ENCODE measurements around the gene HSPB3. TPM values are rescaled to one million over a fixed set of nuclear protein-coding genes. Genes with fewer than 3 reads are reported as not detected.

The HSPB3 gene
- total and polyA plus RNA-seq, 2 of the 8 experiments (the other 6 are each of a cell fraction or from before 2014, with no cell fraction given) = not detected

DNA sequence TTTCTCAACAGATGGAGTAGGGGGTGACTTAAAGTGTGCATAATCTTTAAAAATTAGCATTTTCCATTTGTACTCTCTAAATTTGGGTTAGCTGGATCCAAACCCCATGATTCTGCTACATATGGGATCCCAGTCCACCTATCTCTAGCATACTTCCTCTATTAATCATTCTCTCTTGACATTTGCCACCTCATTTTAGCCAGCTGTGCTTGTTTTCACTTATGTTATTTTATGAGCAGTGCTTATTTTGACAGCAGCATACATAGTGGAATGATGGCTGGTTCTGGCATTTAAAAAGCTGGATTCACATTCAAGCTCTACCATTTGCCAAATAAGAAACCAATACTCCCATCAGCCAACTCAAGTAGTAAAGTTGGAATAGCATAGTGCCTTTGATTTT, 39.5 kb downstream of the HSPB3 start:
- peaks cover 14 to 21% of the 10 kb centered on the region in 2 experiments for H3K9me3 ChIP-seq (ENCODE audit: insufficient read depth in 2 of 2, low read depth in 1 of 2, low read length in 1 of 2)
- no peaks in the 10 kb centered on the region; a peak in 1 of 8 replicates for H3K36me3 ChIP-seq (ENCODE audit: control insufficient read depth in 2 of 4, insufficient read depth in 4 of 4, low read length in 3 of 4)
- no peak for FAIRE-seq
- no peak overlapping the region for H3K4me2 ChIP-seq (ENCODE audit: insufficient read depth in 1 of 2, low read depth in 2 of 2, low read length in 2 of 2)
- no peak overlapping the region for H3K14ac ChIP-seq (ENCODE audit: insufficient read length)
- H3K23ac ChIP-seq (ENCODE audit: insufficient read length) = no peak overlapping the region
- H3K4me3 ChIP-seq (ENCODE audit: extremely low read depth in 1 of 4, insufficient read depth in 2 of 4, low read depth in 3 of 4, low read length in 4 of 4) = no peak overlapping the region
- no peak overlapping the region for H3K27ac ChIP-seq (ENCODE audit: low read depth, low read length)
- no peak overlapping the region for H2BK5ac ChIP-seq (ENCODE audit: low read depth, low read length)
- H4K91ac ChIP-seq (replicated peaks; ENCODE audit: insufficient read length, low read length) = no peak overlapping the region
- no peaks in the 10 kb centered on the region for H3K23me2 ChIP-seq (ENCODE audit: low read depth, low read length)
- H4K8ac ChIP-seq (ENCODE audit: extremely low read depth, insufficient read depth, low read length) = no peak overlapping the region
- no peak overlapping the region for H3K4ac ChIP-seq (replicated peaks; ENCODE audit: insufficient read length, low read depth, low read length)
- POLR2A ChIA-PET (ENCODE audit: partially characterized antibody) = no interaction called here
- no peak overlapping the region for H2BK12ac ChIP-seq (ENCODE audit: low read depth, low read length)
- H3K27me3 ChIP-seq (replicated peaks in 1 of 4; ENCODE audit: control insufficient read depth in 3 of 4, extremely low read depth in 1 of 4, insufficient read depth in 3 of 4, low read length in 3 of 4) = no peaks in the 10 kb centered on the region
- no peak overlapping the region for H2BK20ac ChIP-seq (ENCODE audit: low read length)
- CTCF ChIA-PET (ENCODE audit: partially characterized antibody) = interaction anchor here (1.3 to 1.5 kb wide), 3 partner anchors 21 to 251 kb away, joined by 3 to 7 read pairs (median 5); no protein-coding TSS in a partner anchor
- no peaks in the 10 kb centered on the region for H3K79me1 ChIP-seq (ENCODE audit: low read depth, low read length)
- H3K9ac ChIP-seq (replicated peaks in 1 of 4; ENCODE audit: extremely low read depth in 1 of 4, low read depth in 3 of 4, low read length in 3 of 4) = no peak overlapping the region
- no peak overlapping the region for H3K18ac ChIP-seq (ENCODE audit: extremely low read depth, low read length)
- H2AK5ac ChIP-seq (ENCODE audit: low read depth, low read length) = no peak overlapping the region
- H3K79me2 ChIP-seq (ENCODE audit: control insufficient read depth in 1 of 2, insufficient read depth in 2 of 2, low read length in 2 of 2) = no peaks in the 10 kb centered on the region
- H4K5ac ChIP-seq (ENCODE audit: insufficient read length, low read depth, low read length) = no peak overlapping the region
- H2BK15ac ChIP-seq (ENCODE audit: low read length) = no peak overlapping the region
- H2BK120ac ChIP-seq (replicated peaks; ENCODE audit: low read depth, low read length) = no peak overlapping the region
- H2AFZ ChIP-seq (ENCODE audit: low read length) = no peak overlapping the region
- DNase-seq (ENCODE audit: low read depth in 1 of 2, low spot score in 2 of 2) = no peak
- no peaks in the 10 kb centered on the region for H3K4me1 ChIP-seq (replicated peaks in 1 of 4; ENCODE audit: control insufficient read depth in 3 of 4, insufficient read depth in 4 of 4, low read length in 3 of 4)
- TF ChIP-seq MAFK (IDR thresholded peaks at IDR 0.05; ENCODE audit: low read depth, low read length) (no peak), GTF2F1 (IDR thresholded peaks at IDR 0.05; ENCODE audit: borderline replicate concordance, low read depth, low read length) (no peak), TCF12 (IDR thresholded peaks at IDR 0.05; ENCODE audit: low read depth, low read length) (no peak)
- H3K56ac ChIP-seq (replicated peaks; ENCODE audit: insufficient read length, low read depth, low read length) = no peak overlapping the region
- H4K20me1 ChIP-seq (replicated peaks in 1 of 2; ENCODE audit: control insufficient read depth in 1 of 2, insufficient read depth in 2 of 2, low read length in 2 of 2) = no peaks in the 10 kb centered on the region

Other genes starting within 250 kb of the HSPB3 start
- 21.2 and 22.5 TPM in 2 replicates for gene ARL15, start 145.1 kb upstream of the HSPB3 start, total RNA-seq (2021; fragmentation: NEBNext Ultra II Directional; extraction: Animal tissue kit (Norgen Biotek cat#: 25700))
- 7.6 and 9.9 TPM in 2 replicates for gene ARL15, start 145.1 kb upstream of the HSPB3 start, polyA plus RNA-seq (2011; rRNA removed)
- 17.3 and 17.7 TPM in 2 replicates for gene SNX18, start 62.1 kb downstream of the HSPB3 start, total RNA-seq (2021; fragmentation: NEBNext Ultra II Directional; extraction: Animal tissue kit (Norgen Biotek cat#: 25700))
- 5.8 and 10.8 TPM in 2 replicates for gene SNX18, start 62.1 kb downstream of the HSPB3 start, polyA plus RNA-seq (2011; rRNA removed)

All from H1 (cell line).